WTC11 (cell line): Measurements from ENCODE around the gene MEF2B.

Experiments used
- CTCF ChIP-seq: fragments of 200-600 bp; IDR thresholded peaks from 2 replicates; pipeline ENCODE4 v1.8.0; 2022; ENCODE audit warnings: antibody characterized with exemption
- E2F4 ChIP-seq: sonication (generic); formaldehyde crosslinking; IDR thresholded peaks from 2 replicates; pipeline ENCODE4 v1.8.1; 2022; ENCODE audit warnings: low read depth, mild to moderate bottlenecking, moderate library complexity, missing genetic modification reagents, borderline replicate concordance
- ELF4 ChIP-seq: sonication (generic); formaldehyde crosslinking; IDR thresholded peaks from 2 replicates; pipeline ENCODE4 v1.8.1; 2022; ENCODE audit warnings: low read depth, mild to moderate bottlenecking, moderate library complexity, missing genetic modification reagents
- IRF2 ChIP-seq: sonication (generic); formaldehyde crosslinking; IDR thresholded peaks from 2 replicates; pipeline ENCODE4 v1.8.0; 2022; ENCODE audit warnings: low read depth, missing genetic modification reagents, borderline replicate concordance
- JUN ChIP-seq: sonication (generic); formaldehyde crosslinking; IDR thresholded peaks from 2 replicates; pipeline ENCODE4 v1.8.0; 2023; ENCODE audit warnings: mild to moderate bottlenecking, missing genetic modification reagents
- MXD4 ChIP-seq: fragments of 250-450 bp; sonication (Bioruptor Pico); IDR thresholded peaks from 2 replicates; pipeline ENCODE4 v1.8.0; 2021; ENCODE audit warnings: mild to moderate bottlenecking, moderate library complexity, borderline replicate concordance
- NFE2L1 ChIP-seq: sonication (generic); formaldehyde crosslinking; IDR thresholded peaks from 2 replicates; pipeline ENCODE4 v1.8.1; 2023; ENCODE audit warnings: missing genetic modification reagents
- TCF7 ChIP-seq: sonication (generic); formaldehyde crosslinking; IDR thresholded peaks from 2 replicates; pipeline ENCODE4 v1.8.0; 2022; ENCODE audit warnings: mild to moderate bottlenecking, low read depth, missing genetic modification reagents, moderate library complexity
- TF ChIP-seq, protein P1 (sequence below): sonication (generic); formaldehyde crosslinking; IDR thresholded peaks from 2 replicates; pipeline ENCODE4 v1.8.1; 2022; ENCODE audit warnings: mild to moderate bottlenecking, missing genetic modification reagents, moderate library complexity, borderline replicate concordance

DNA sequence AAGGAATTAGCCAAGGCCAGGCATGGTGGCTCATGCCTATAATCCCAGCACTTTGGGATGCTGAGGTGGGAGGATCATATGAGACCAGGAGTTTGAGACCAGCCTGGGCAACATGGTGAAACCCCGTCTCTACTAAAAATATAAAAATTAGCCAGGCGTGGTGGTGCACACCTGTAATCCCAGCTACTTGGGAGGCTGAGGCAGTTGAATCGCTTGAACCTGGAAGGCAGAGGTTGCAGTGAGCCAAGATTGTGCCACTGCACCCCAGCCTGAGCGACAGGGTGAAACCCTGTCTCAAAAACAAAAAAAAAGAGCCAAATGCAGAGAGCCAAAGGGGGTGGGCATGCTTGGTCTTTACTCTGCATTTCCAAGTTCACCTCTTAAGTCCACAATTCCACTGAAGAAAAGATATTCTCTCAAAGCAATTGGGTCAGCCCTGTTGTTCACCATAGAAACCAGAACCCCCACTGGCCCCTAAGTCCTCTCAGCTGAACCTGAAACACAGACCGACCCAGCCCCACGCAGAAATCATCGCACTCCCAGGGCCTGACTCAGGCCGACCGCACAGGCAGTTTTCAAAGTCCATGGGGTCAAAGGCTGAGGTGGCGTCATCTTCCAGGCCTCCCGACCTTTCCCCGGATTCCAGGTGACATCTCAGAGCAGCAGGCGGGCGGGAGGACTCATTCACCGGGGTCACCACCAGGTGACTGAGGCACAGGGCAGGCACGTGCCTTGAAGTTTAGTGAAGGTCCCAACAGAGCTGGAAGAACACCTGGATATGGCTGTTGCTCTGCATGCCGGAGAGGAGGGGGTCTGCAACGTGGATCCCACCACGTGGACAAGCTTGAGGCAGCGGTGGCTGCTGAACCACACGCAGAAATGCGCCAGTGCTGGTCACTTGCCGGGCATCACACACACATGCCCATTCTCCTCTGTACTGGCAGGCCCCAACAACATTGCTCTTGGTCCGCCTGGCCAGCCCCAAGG lies 73.1 kb downstream of the MEF2B start:
- TF ChIP-seq TCF7 (no peak), ELF4 (no peak), MXD4 (CRISPR knock-in tag) (no peak), NFE2L1 (CRISPR knock-in tag) (no peak), CTCF (no peak), JUN (CRISPR knock-in tag) (no peak), IRF2 (CRISPR knock-in tag) (no peak), E2F4 (CRISPR knock-in tag) (no peak)
- TF ChIP-seq, protein P1, sequence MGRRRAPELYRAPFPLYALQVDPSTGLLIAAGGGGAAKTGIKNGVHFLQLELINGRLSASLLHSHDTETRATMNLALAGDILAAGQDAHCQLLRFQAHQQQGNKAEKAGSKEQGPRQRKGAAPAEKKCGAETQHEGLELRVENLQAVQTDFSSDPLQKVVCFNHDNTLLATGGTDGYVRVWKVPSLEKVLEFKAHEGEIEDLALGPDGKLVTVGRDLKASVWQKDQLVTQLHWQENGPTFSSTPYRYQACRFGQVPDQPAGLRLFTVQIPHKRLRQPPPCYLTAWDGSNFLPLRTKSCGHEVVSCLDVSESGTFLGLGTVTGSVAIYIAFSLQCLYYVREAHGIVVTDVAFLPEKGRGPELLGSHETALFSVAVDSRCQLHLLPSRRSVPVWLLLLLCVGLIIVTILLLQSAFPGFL (CRISPR knock-in tag): no peak
